CD8-positive, alpha-beta memory T cell (primary cell): ENCODE data around the gene SLC39A10. TPM values are rescaled to one million over a fixed set of nuclear protein-coding genes. Genes with fewer than 3 reads are reported as not detected.
A peak's percentile ranks its signal among the peaks of the same experiment; 100 is the strongest.

Experiments used
- CTCF ChIA-PET: fragments of 350-600 bp; sonication (Branson Sonifier 250); formaldehyde crosslinking; loops from one replicate; lab custom pipeline; 2021; ENCODE audit warnings: antibody characterized with exemption; lab: Charles Lee
- POLR2A ChIA-PET: fragments of 350-600 bp; sonication (Branson Sonifier 250); formaldehyde crosslinking; loops from one replicate; lab custom pipeline; 2021; ENCODE audit warnings: antibody characterized with exemption; lab: Charles Lee
- DNase-seq, 5 donors: peaks; one replicate each; pipeline versions ENCODE4 v3.0.0 to v3.0.0-alpha.2; 2020 to 2022; ENCODE audit warnings: mixed read lengths in 1 of 5
- H3K27ac ChIP-seq: one replicate; pipeline ENCODE4 v1.7.0; 2013; ENCODE audit warnings: low read depth, mild to moderate bottlenecking, low read length, moderate library complexity
- H3K27me3 ChIP-seq: 2 replicates; pipeline ENCODE4 v1.7.0; 2013; ENCODE audit warnings: low read length, mild to moderate bottlenecking; ENCODE audit not compliant: insufficient read depth, poor library complexity, severe bottlenecking
- H3K36me3 ChIP-seq: 2 replicates; pipeline ENCODE4 v1.7.0; 2013; ENCODE audit warnings: mild to moderate bottlenecking, low read length, moderate library complexity; ENCODE audit not compliant: insufficient read depth
- H3K4me1 ChIP-seq: 2 replicates; pipeline ENCODE4 v1.7.0; 2013; ENCODE audit warnings: mild to moderate bottlenecking, low read length, moderate library complexity; ENCODE audit not compliant: insufficient read depth
- H3K4me3 ChIP-seq: 2 replicates; pipeline ENCODE4 v1.7.0; 2013; ENCODE audit warnings: mild to moderate bottlenecking, low read length
- H3K9me3 ChIP-seq: 2 replicates; pipeline ENCODE4 v1.7.0; 2013; ENCODE audit warnings: mild to moderate bottlenecking, low read length
- H3K27ac Mint-ChIP-seq, 8 donors: one replicate each; pipeline ENCODE4 v1.8.0; 2020 to 2021; ENCODE audit warnings: mixed read lengths in 8 of 8, mild to moderate bottlenecking in 6 of 8, inconsistent platforms in 3 of 8, moderate library complexity in 3 of 8
- H3K27me3 Mint-ChIP-seq, 2 donors: one replicate each; pipeline ENCODE4 v1.8.0; 2020 to 2021; ENCODE audit warnings: mixed read lengths in 2 of 2, mild to moderate bottlenecking in 1 of 2, moderate library complexity in 1 of 2
- H3K36me3 Mint-ChIP-seq, 3 donors: one replicate each; pipeline ENCODE4 v1.8.0; 2020 to 2021; ENCODE audit warnings: mixed read lengths in 3 of 3, inconsistent platforms in 1 of 3, mild to moderate bottlenecking in 1 of 3
- H3K4me1 Mint-ChIP-seq, 3 donors: one replicate each; pipeline ENCODE4 v1.8.0; 2020 to 2021; ENCODE audit warnings: mixed read lengths in 3 of 3, inconsistent platforms in 1 of 3, mild to moderate bottlenecking in 1 of 3
- H3K4me3 Mint-ChIP-seq, 7 donors: one replicate each; pipeline ENCODE4 v1.8.0; 2020 to 2021; ENCODE audit warnings: mixed read lengths in 7 of 7, mild to moderate bottlenecking in 6 of 7, moderate library complexity in 4 of 7, inconsistent platforms in 2 of 7
- H3K9me3 Mint-ChIP-seq, 5 donors: one replicate each; pipeline ENCODE4 v1.8.0; 2020 to 2022; ENCODE audit warnings: mixed read lengths in 5 of 5, mild to moderate bottlenecking in 3 of 5, moderate library complexity in 2 of 5, inconsistent platforms in 1 of 5
- polyA plus RNA-seq: library from polyadenylated mRNA; unstranded; fragments of 300-500 nt; fragmentation: Illumina TruSeq; gene quantifications from one replicate; pipeline ENCODE4 v1.2.3, GENCODE V29; 2021
- total RNA-seq, 2 experiments: library from RNA; stranded (reverse); gene quantifications; one replicate each; pipeline ENCODE4 v1.2.3, GENCODE V29; 2021

SLC39A10 gene
- total and polyA plus RNA-seq, 3 experiments from 2014 or later = 11.3 to 23.6 (median 22.2) TPM

- H3K4me3 ChIP-seq = peak overlapping the region; percentile 81
- H3K9me3 ChIP-seq = no peaks in the 10 kb centered on the region
- H3K4me1 ChIP-seq = peaks cover 24% of the 10 kb centered on the region
- peak; percentile 53 to 84 (median 79) for DNase-seq
- H3K4me3 Mint-ChIP-seq = peak overlapping the region; percentile 95 to 100 (median 99)
- CTCF ChIA-PET = interaction anchor here (0.6 to 5.5 kb wide), 5 partner anchors 98 to 829 kb away, joined by 3 to 120 read pairs (median 6); no protein-coding TSS in a partner anchor
- peaks cover 6% of the 10 kb centered on the region for H3K36me3 ChIP-seq
- H3K4me1 Mint-ChIP-seq = peaks cover 44 to 51% (median 50%) of the 10 kb centered on the region in 3 donors
- H3K9me3 Mint-ChIP-seq = peaks cover 0 to 3% (median 0%) of the 10 kb centered on the region in 5 donors
- peaks cover 0 to 9% of the 10 kb centered on the region in 2 donors for H3K27me3 Mint-ChIP-seq
- peak overlapping the region; percentile 96 to 100 (median 99) for H3K27ac Mint-ChIP-seq
- H3K27me3 ChIP-seq = no peaks in the 10 kb centered on the region
- peak overlapping the region; percentile 98 for H3K27ac ChIP-seq
- H3K36me3 Mint-ChIP-seq = peaks cover 0 to 22% (median 6%) of the 10 kb centered on the region in 3 donors
- POLR2A ChIA-PET = interaction anchor here (0.5 to 4.6 kb wide), 12 partner anchors 8 to 410 kb away, joined by 3 to 72 read pairs (median 6); partner anchors contain the start of gene DNAH7
Observed at GRCh38 chr2:195657634-195658540, 861 bp downstream of the SLC39A10 start.

- Histone ChIP-seq H3K36me3 (peaks cover 6% of the 10 kb centered on the region), H3K4me1 (peaks cover 27% of the 10 kb centered on the region), H3K27ac (peak overlapping the region; percentile 98), H3K27me3 (no peaks in the 10 kb centered on the region), H3K9me3 (no peaks in the 10 kb centered on the region), H3K4me3 (peak overlapping the region; percentile 81)
- Mint-ChIP-seq H3K27me3 (peaks cover 0 to 9% of the 10 kb centered on the region in 2 donors), H3K27ac (peak overlapping the region; percentile 96 to 100 (median 99)), H3K9me3 (peaks cover 0 to 3% (median 0%) of the 10 kb centered on the region in 5 donors), H3K4me1 (peaks cover 49 to 56% (median 54%) of the 10 kb centered on the region in 3 donors), H3K4me3 (peak overlapping the region; percentile 95 to 100 (median 99)), H3K36me3 (peaks cover 0 to 22% (median 6%) of the 10 kb centered on the region in 3 donors)
- ChIA-PET CTCF (interaction anchor here (1.0 to 5.5 kb wide), 6 partner anchors 83 to 253 kb away, joined by 3 to 120 read pairs (median 6); no protein-coding TSS in a partner anchor), POLR2A (interaction anchor here (0.9 to 4.6 kb wide), 6 partner anchors 8 to 160 kb away, joined by 3 to 72 read pairs (median 10); no protein-coding TSS in a partner anchor)
- DNase-seq = peak in 2 of 5 donors; percentile 28 to 39
Observed at GRCh38 chr2:195658541-195658890, 1.5 kb downstream of the SLC39A10 start.

GRCh38 chr2:195659114-195659513 is 2.1 kb downstream of the SLC39A10 start:
- Histone ChIP-seq H3K9me3 (no peaks in the 10 kb centered on the region), H3K27ac (peak overlapping the region; percentile 98), H3K36me3 (peaks cover 6% of the 10 kb centered on the region), H3K4me3 (peak overlapping the region; percentile 81), H3K4me1 (peaks cover 27% of the 10 kb centered on the region), H3K27me3 (no peaks in the 10 kb centered on the region)
- Mint-ChIP-seq H3K27me3 (peaks cover 0 to 9% of the 10 kb centered on the region in 2 donors), H3K4me1 (peaks cover 52 to 61% (median 58%) of the 10 kb centered on the region in 3 donors), H3K27ac (peak overlapping the region; percentile 58 to 100 (median 98)), H3K36me3 (peaks cover 0 to 22% (median 6%) of the 10 kb centered on the region in 3 donors), H3K4me3 (peak overlapping the region; percentile 95 to 100 (median 99)), H3K9me3 (peaks cover 0 to 3% (median 0%) of the 10 kb centered on the region in 5 donors)
- ChIA-PET POLR2A (interaction anchor here (0.9 to 2.2 kb wide), 5 partner anchors 96 to 161 kb away, joined by 3 to 18 read pairs (median 4); no protein-coding TSS in a partner anchor), CTCF (interaction anchor here (0.9 to 5.5 kb wide), 13 partner anchors 9 to 409 kb away, joined by 3 to 120 read pairs (median 8); partner anchors contain the start of gene DNAH7)
- peak in 2 of 5 donors; percentile 69 to 70 for DNase-seq

- Mint-ChIP-seq H3K27ac (peak overlapping the region; percentile 93 to 100 (median 98)), H3K9me3 (peaks cover 0 to 3% (median 0%) of the 10 kb centered on the region in 5 donors), H3K36me3 (peaks cover 0 to 22% (median 6%) of the 10 kb centered on the region in 3 donors), H3K4me3 (peak overlapping the region; percentile 95 to 100 (median 99)), H3K4me1 (peaks cover 55 to 70% (median 68%) of the 10 kb centered on the region in 3 donors), H3K27me3 (peaks cover 0 to 9% of the 10 kb centered on the region in 2 donors)
- Histone ChIP-seq H3K36me3 (peaks cover 6% of the 10 kb centered on the region), H3K27ac (peak overlapping the region; percentile 98), H3K4me3 (peak overlapping the region; percentile 81), H3K27me3 (no peaks in the 10 kb centered on the region), H3K4me1 (peaks cover 34% of the 10 kb centered on the region), H3K9me3 (no peaks in the 10 kb centered on the region)
- peak; percentile 65 to 80 (median 72) for DNase-seq
- POLR2A ChIA-PET = interaction anchor here (0.5 to 2.2 kb wide), 6 partner anchors 61 to 341 kb away, joined by 3 to 18 read pairs (median 4); no protein-coding TSS in a partner anchor
- CTCF ChIA-PET = interaction anchor here (0.7 to 5.5 kb wide), 35 partner anchors 8 to 677 kb away, joined by 3 to 120 read pairs (median 4); partner anchors contain the start of gene DNAH7
Observed at GRCh38 chr2:195659982-195660890, 3.2 kb downstream of the SLC39A10 start.

- no peak overlapping the region for H3K27ac ChIP-seq
- peaks cover 57 to 77% (median 74%) of the 10 kb centered on the region in 3 donors for H3K4me1 Mint-ChIP-seq
- peaks cover 44% of the 10 kb centered on the region for H3K4me1 ChIP-seq
- peaks cover 0 to 2% (median 0%) of the 10 kb centered on the region in 5 donors for H3K9me3 Mint-ChIP-seq
- ChIA-PET POLR2A (no interaction called here), CTCF (interaction anchor here (3.7 kb wide), 1 partner anchor 164 kb away, joined by 19 read pairs; no protein-coding TSS in a partner anchor)
- peaks cover 0 to 18% (median 6%) of the 10 kb centered on the region in 3 donors for H3K36me3 Mint-ChIP-seq
- H3K36me3 ChIP-seq = peaks cover 6% of the 10 kb centered on the region
- no peaks in the 10 kb centered on the region for H3K9me3 ChIP-seq
- peak overlapping the region in 1 of 7 donors; percentile 33 for H3K4me3 Mint-ChIP-seq
- H3K27me3 Mint-ChIP-seq = peaks cover 0 to 7% of the 10 kb centered on the region in 2 donors
- no peak for DNase-seq
- no peak overlapping the region for H3K4me3 ChIP-seq
- H3K27me3 ChIP-seq = no peaks in the 10 kb centered on the region
- peak overlapping the region; percentile 11 to 87 (median 60) for H3K27ac Mint-ChIP-seq
Observed at GRCh38 chr2:195662138-195662537, 5.1 kb downstream of the SLC39A10 start.

GRCh38 chr2:195663007-195663406 is 6.0 kb downstream of the SLC39A10 start:
- H3K4me3 Mint-ChIP-seq = peak overlapping the region in 1 of 7 donors; percentile 35

More at GRCh38 chr2:195663007-195663406, 6.0 kb downstream of the SLC39A10 start:
- Mint-ChIP-seq H3K9me3 (no peaks in the 10 kb centered on the region), H3K4me1 (peaks cover 62 to 82% (median 81%) of the 10 kb centered on the region in 3 donors), H3K27ac (peak overlapping the region; percentile 4 to 80 (median 64)), H3K36me3 (peaks cover 0 to 10% (median 6%) of the 10 kb centered on the region in 3 donors), H3K27me3 (peaks cover 0 to 2% of the 10 kb centered on the region in 2 donors)
- H3K4me1 ChIP-seq = peaks cover 49% of the 10 kb centered on the region
- no peak for DNase-seq
- H3K27me3 ChIP-seq = no peaks in the 10 kb centered on the region
- H3K27ac ChIP-seq = no peak overlapping the region
- POLR2A ChIA-PET = no interaction called here
- CTCF ChIA-PET = interaction anchor here (3.7 kb wide), 1 partner anchor 164 kb away, joined by 19 read pairs; no protein-coding TSS in a partner anchor
- no peak overlapping the region for H3K4me3 ChIP-seq
- H3K36me3 ChIP-seq = peaks cover 6% of the 10 kb centered on the region
- H3K9me3 ChIP-seq = no peaks in the 10 kb centered on the region
